Cerebellar cortex (tissue), 1 donor: Measurements from ENCODE around the gene METTL3.

Experiments
- DNase-seq: peaks from one replicate; pipeline ENCODE4 v3.0.0-alpha.2; 2015; ENCODE audit warnings: low spot score

METTL3 gene

GRCh38 chr14:21526672-21527317 is 15.7 kb upstream of the METTL3 start:
- DNase-seq, result peak; percentile 58

GRCh38 chr14:21525962-21526671 is 15.0 kb upstream of the METTL3 start, which contains the start of gene SALL2:
Gene SALL2 (minus strand): TSS chr14:21526346. CDS start chr14:21526127, 219 bp downstream.
- peak; percentile 95 for DNase-seq

- DNase-seq, result peak; percentile 69
These were observed 14.4 kb upstream of the METTL3 start for GRCh38 chr14:21525571-21525961.

GRCh38 chr14:21524575-21525490 is 13.7 kb upstream of the METTL3 start:
- no peak for DNase-seq

- no peak for DNase-seq
These were observed 12.1 kb upstream of the METTL3 start for GRCh38 chr14:21523203-21523602.

- no peak for DNase-seq
These were observed 10.4 kb upstream of the METTL3 start for GRCh38 chr14:21521501-21521900.

- DNase-seq, result no peak
These were observed 9.6 kb upstream of the METTL3 start for GRCh38 chr14:21520767-21521166.

- no peak for DNase-seq
These were observed 7.6 kb upstream of the METTL3 start for GRCh38 chr14:21518725-21519124.

GRCh38 chr14:21514341-21514740 is 3.2 kb upstream of the METTL3 start:
- DNase-seq, result no peak

GRCh38 chr14:21509432-21510143 is 1.6 kb downstream of the METTL3 start:
- DNase-seq, result no peak

GRCh38 chr14:21506557-21506956 is 4.6 kb downstream of the METTL3 start:
- no peak for DNase-seq

GRCh38 chr14:21505012-21505553 is 6.1 kb downstream of the METTL3 start:
- no peak for DNase-seq

- no peak for DNase-seq
These were observed 7.8 kb downstream of the METTL3 start for GRCh38 chr14:21503376-21503775.

GRCh38 chr14:21501568-21501967 is 9.6 kb downstream of the METTL3 start:
- no peak for DNase-seq

- peak; percentile 61 for DNase-seq
These were observed 12.3 kb downstream of the METTL3 start for GRCh38 chr14:21498540-21499526.

GRCh38 chr14:21496453-21496852 is 14.7 kb downstream of the METTL3 start:
- DNase-seq, result no peak

- DNase-seq, result no peak
These were observed 16.0 kb downstream of the METTL3 start for GRCh38 chr14:21494902-21495762.

GRCh38 chr14:21486640-21487087 is 24.5 kb downstream of the METTL3 start:
- DNase-seq, result no peak
